Measurements from ENCODE around the gene NEDD4L.
"Not testable (repeated sequence)": the region's sequence is repeated elsewhere in the genome, so short reads cannot be mapped to it uniquely, and the experiment has no call there.

The NEDD4L gene

GRCh38 chr18:58375051-58375450, 331.0 kb downstream of the NEDD4L start:
- Histone ChIP-seq H3K27me3 (no peaks in the 10 kb centered on the region), H3K4me1 (no peaks in the 10 kb centered on the region), H3K4me3 (ENCODE audit: low read depth, low read length) (no peak overlapping the region), H3K9me3 (no peaks in the 10 kb centered on the region), H3K36me3 (no peaks in the 10 kb centered on the region)
- no peak for DNase-seq
- TF ChIP-seq CTCF (IDR thresholded peaks at IDR 0.05; ENCODE audit: low read depth, low read length): no peak

- DNase-seq: no peak
- no peaks in the 10 kb centered on the region for H3K4me1 ChIP-seq
- H3K36me3 ChIP-seq: no peaks in the 10 kb centered on the region
- TF ChIP-seq CTCF (IDR thresholded peaks at IDR 0.05; ENCODE audit: low read depth, low read length): no peak
- H3K4me3 ChIP-seq (ENCODE audit: low read depth, low read length): no peak overlapping the region
- H3K9me3 ChIP-seq: no peaks in the 10 kb centered on the region
- no peaks in the 10 kb centered on the region for H3K27me3 ChIP-seq
Measured at GRCh38 chr18:58378411-58379379, 334.7 kb downstream of the NEDD4L start.

GRCh38 chr18:58379443-58379842, 335.4 kb downstream of the NEDD4L start:
- no peaks in the 10 kb centered on the region for H3K27me3 ChIP-seq
- DNase-seq: no peak
- H3K9me3 ChIP-seq: no peaks in the 10 kb centered on the region
- TF ChIP-seq CTCF (IDR thresholded peaks at IDR 0.05; ENCODE audit: low read depth, low read length): no peak
- no peak overlapping the region for H3K4me3 ChIP-seq (ENCODE audit: low read depth, low read length)
- no peaks in the 10 kb centered on the region for H3K36me3 ChIP-seq
- H3K4me1 ChIP-seq: no peaks in the 10 kb centered on the region

DNA sequence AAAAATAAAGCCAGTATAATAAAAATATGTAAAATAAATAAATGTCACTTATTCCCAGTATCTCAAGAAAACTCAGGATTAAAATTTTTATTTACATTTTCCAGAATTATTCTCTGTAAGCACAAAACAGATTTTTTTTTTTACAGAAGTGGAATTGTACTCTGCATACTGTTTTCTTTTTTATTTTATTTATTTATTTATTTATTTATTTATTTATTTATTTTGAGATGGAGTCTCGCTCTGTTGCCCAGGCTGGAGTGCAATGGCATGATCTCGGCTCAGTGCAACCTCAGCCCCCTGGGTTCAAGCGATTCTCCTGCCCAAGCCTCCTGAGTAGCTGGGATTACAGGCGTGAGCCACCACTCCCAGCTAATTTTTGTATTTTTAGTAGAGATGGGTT, 336.1 kb downstream of the NEDD4L start:
- not testable (repeated sequence) for H3K4me3 ChIP-seq (ENCODE audit: low read depth, low read length); DNase-seq; H3K4me1 ChIP-seq; H3K27me3 ChIP-seq; H3K9me3 ChIP-seq; H3K36me3 ChIP-seq

DNA sequence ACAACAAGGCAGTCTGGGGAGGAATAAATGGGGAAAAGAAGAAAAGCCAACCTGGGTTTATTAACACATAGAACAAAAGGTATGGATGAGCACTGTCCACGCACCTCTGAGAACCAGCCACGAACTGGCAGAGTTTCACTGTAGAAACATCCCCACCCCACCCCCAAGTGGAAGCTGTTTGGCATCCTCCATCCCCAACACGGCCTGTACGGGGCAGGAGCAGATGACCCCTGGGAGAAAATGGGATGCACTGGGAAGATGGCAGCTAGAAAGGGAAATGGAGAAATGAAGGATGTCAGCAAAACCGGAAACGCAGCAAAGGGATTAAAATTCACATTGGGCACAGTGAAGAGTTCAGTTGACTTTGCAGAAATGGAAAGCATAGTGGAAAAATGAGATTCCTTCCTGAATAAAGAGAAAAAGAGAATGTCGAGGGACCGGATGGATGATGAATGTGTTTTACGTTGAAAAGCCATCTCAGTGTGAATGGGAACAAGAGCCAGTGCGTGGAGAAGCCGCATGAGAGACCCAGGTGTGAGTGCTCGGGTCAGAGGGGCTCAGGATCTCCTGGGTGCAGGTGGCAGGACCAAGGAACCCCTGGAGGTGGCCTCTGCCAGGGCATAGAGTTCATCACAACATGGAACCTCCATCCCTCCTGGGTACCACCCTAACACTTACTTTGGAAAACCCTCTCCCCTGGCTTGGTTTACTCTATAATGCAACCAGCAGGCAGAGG, 337.8 kb downstream of the NEDD4L start:
- Histone ChIP-seq H3K4me3 (ENCODE audit: low read depth, low read length) (no peak overlapping the region), H3K9me3 (no peaks in the 10 kb centered on the region), H3K36me3 (no peaks in the 10 kb centered on the region), H3K27me3 (no peaks in the 10 kb centered on the region), H3K4me1 (no peaks in the 10 kb centered on the region)
- no peak for TF ChIP-seq CTCF (IDR thresholded peaks at IDR 0.05; ENCODE audit: low read depth, low read length)
- DNase-seq: no peak

- Histone ChIP-seq H3K27me3 (no peaks in the 10 kb centered on the region), H3K4me1 (no peaks in the 10 kb centered on the region), H3K4me3 (ENCODE audit: low read depth, low read length) (no peak overlapping the region), H3K36me3 (no peaks in the 10 kb centered on the region), H3K9me3 (no peaks in the 10 kb centered on the region)
- TF ChIP-seq CTCF (IDR thresholded peaks at IDR 0.05; ENCODE audit: low read depth, low read length): no peak
- DNase-seq: no peak
Measured at GRCh38 chr18:58382446-58382845, 338.4 kb downstream of the NEDD4L start.
